Measurements from ENCODE around the gene TMA16.

The TMA16 gene

DNA sequence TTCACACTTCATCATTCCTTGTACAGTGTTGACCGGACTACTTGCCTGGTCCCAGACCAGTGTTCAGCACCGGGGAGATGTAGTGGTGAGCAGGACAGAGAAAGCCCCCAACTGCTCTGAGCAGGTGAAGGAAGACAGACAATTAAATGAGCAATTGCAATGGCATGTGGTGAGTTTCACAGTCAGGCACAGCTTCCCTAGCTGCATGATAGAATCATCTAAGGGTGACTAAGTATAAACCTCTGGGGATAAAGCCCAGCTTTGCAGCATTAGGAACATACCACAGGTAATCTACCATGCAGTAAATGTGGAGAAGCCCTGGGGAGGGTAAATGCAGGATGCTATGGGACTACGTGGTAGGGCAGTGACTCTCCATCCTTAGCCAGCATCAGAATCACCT lies 47.8 kb downstream of the TMA16 start:
- TF ChIP-seq, protein P1, sequence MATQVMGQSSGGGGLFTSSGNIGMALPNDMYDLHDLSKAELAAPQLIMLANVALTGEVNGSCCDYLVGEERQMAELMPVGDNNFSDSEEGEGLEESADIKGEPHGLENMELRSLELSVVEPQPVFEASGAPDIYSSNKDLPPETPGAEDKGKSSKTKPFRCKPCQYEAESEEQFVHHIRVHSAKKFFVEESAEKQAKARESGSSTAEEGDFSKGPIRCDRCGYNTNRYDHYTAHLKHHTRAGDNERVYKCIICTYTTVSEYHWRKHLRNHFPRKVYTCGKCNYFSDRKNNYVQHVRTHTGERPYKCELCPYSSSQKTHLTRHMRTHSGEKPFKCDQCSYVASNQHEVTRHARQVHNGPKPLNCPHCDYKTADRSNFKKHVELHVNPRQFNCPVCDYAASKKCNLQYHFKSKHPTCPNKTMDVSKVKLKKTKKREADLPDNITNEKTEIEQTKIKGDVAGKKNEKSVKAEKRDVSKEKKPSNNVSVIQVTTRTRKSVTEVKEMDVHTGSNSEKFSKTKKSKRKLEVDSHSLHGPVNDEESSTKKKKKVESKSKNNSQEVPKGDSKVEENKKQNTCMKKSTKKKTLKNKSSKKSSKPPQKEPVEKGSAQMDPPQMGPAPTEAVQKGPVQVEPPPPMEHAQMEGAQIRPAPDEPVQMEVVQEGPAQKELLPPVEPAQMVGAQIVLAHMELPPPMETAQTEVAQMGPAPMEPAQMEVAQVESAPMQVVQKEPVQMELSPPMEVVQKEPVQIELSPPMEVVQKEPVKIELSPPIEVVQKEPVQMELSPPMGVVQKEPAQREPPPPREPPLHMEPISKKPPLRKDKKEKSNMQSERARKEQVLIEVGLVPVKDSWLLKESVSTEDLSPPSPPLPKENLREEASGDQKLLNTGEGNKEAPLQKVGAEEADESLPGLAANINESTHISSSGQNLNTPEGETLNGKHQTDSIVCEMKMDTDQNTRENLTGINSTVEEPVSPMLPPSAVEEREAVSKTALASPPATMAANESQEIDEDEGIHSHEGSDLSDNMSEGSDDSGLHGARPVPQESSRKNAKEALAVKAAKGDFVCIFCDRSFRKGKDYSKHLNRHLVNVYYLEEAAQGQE (IDR thresholded peaks at IDR 0.05; ENCODE audit: insufficient read depth in 1 of 2, low read depth in 2 of 2, low read length in 2 of 2), result no peak
- TF ChIP-seq SIN3A (IDR thresholded peaks at IDR 0.05; ENCODE audit: borderline replicate concordance, insufficient read depth, low read length), result no peak
- TF ChIP-seq POLR2AphosphoS5 (IDR thresholded peaks at IDR 0.05; ENCODE audit: low read depth, low read length), result no peak
- TF ChIP-seq FOXP2 (optimal IDR thresholded peaks at IDR 0.05; ENCODE audit: borderline replicate concordance, extremely low read depth, extremely low read length, insufficient read depth), result no peak
- TF ChIP-seq TAF1 (IDR thresholded peaks at IDR 0.05; ENCODE audit: borderline replicate concordance, insufficient read depth, low read length), result no peak

DNA sequence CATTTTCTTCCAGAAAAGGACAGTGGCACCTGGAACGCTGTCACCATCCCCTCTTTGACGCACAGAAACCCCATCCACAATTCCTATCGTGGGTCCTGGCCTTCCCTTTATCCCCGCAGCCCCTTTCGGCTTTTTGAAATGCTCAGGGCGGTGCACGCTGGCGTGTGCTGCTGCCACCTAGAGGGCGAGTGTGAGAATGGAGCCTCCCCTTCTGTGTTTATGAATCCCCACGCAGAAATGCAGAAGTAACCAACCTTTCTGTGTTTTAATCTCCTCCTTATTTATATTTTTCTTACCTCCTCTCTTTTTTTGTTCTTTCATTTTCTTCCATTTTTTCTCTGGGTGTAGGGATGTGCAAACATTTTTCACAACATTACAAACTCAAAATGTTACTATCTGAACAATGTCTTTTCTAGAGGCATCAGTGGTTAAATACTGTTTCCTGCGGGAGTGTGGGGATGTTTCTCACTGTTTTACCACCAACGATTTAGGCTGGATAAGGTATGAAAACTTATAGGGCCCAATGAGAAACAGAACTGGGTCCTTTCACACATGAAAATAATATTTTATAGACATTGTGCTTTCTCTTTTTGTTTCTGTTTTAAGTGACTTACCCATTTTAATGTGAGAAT lies 50.0 kb downstream of the TMA16 start:
- TF ChIP-seq FOXP2 (optimal IDR thresholded peaks at IDR 0.05; ENCODE audit: borderline replicate concordance, extremely low read depth, extremely low read length, insufficient read depth) (no peak), TAF1 (IDR thresholded peaks at IDR 0.05; ENCODE audit: borderline replicate concordance, insufficient read depth, low read length) (no peak), POLR2AphosphoS5 (IDR thresholded peaks at IDR 0.05; ENCODE audit: low read depth, low read length) (no peak), SIN3A (IDR thresholded peaks at IDR 0.05; ENCODE audit: borderline replicate concordance, insufficient read depth, low read length) (no peak)
- TF ChIP-seq, protein P1 (IDR thresholded peaks at IDR 0.05; ENCODE audit: insufficient read depth in 1 of 2, low read depth in 2 of 2, low read length in 2 of 2), result no peak

DNA sequence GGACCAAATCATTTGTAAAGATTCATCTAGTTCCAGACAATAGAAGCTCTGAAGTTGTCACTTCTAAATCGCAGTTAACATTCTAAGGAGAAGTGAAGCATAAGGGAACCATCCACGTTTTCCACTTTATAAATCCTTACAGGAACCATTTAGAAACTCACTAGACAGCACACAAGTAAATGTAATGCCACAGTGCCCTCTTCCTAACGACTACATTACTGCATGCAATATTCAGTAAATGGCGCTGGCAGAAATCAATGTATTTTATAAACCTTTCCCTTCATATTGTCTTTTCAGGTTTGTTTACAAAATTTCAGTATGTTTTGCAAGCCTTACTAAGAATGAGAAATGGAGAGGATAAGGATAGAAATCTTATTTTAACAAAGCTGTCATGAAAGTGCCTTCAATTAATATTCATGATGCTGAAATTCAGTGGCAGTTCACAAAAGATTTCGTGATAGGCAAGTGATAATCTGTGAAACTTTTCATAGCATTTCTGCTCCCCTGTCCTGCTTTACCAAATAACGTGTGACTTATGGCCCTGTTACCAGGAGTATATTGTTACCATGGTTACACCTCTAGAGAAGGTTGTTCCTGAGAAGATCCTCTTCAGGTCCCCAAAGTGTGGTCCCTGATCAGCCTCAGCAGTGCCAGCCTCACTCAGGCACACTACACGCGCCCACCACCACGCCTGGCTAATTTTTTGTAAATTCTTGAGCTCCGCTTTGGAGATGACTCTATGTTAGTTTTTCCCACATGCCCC lies 54.2 kb downstream of the TMA16 start:
- TF ChIP-seq TAF1 (IDR thresholded peaks at IDR 0.05; ENCODE audit: borderline replicate concordance, insufficient read depth, low read length), result no peak
- TF ChIP-seq POLR2AphosphoS5 (IDR thresholded peaks at IDR 0.05; ENCODE audit: low read depth, low read length), result no peak
- no peak for TF ChIP-seq SIN3A (IDR thresholded peaks at IDR 0.05; ENCODE audit: borderline replicate concordance, insufficient read depth, low read length)
- no peak for TF ChIP-seq FOXP2 (optimal IDR thresholded peaks at IDR 0.05; ENCODE audit: borderline replicate concordance, extremely low read depth, extremely low read length, insufficient read depth)
- TF ChIP-seq, protein P1 (IDR thresholded peaks at IDR 0.05; ENCODE audit: insufficient read depth in 1 of 2, low read depth in 2 of 2, low read length in 2 of 2), result no peak

DNA sequence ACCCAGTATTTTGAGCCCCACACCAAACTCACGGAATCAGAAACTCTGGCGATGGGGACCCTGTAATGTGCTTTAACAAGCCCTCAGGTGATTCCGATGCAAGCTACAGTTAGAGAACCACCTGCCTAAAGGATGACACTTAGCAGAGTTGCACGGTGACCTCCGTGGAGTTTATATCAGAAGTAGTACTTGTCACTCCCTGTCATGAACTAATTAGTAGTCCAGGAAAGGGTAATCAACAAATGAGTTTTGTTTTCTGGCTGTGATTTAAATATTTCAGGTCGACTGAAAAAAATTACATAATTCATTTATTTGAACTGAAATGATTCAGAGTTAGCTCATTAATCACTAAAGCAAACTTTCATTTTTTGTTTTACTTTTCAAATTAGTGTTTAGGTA lies 56.4 kb downstream of the TMA16 start:
- TF ChIP-seq SIN3A (IDR thresholded peaks at IDR 0.05; ENCODE audit: borderline replicate concordance, insufficient read depth, low read length) (no peak), TAF1 (IDR thresholded peaks at IDR 0.05; ENCODE audit: borderline replicate concordance, insufficient read depth, low read length) (no peak), POLR2AphosphoS5 (IDR thresholded peaks at IDR 0.05; ENCODE audit: low read depth, low read length) (no peak), FOXP2 (optimal IDR thresholded peaks at IDR 0.05; ENCODE audit: borderline replicate concordance, extremely low read depth, extremely low read length, insufficient read depth) (no peak)
- TF ChIP-seq, protein P1 (IDR thresholded peaks at IDR 0.05; ENCODE audit: insufficient read depth in 1 of 2, low read depth in 2 of 2, low read length in 2 of 2), result no peak
